H54 (cell line): Measurements from ENCODE around the gene NME9.

Experiments used
- DNase-seq: peaks from one replicate; pipeline ENCODE4 v3.0.0; 2011; ENCODE audit warnings: low spot score, mixed read lengths; ENCODE audit not compliant: insufficient read length
- FAIRE-seq: peaks from 3 replicates; lab custom pipeline; 2011; peaks lifted over from hg19 to GRCh38; lab: Jason Lieb, UNC
- POLR2A ChIP-seq: IDR thresholded peaks from 2 replicates; pipeline ENCODE4 v1.6.1; 2011; ENCODE audit warnings: low read depth, mild to moderate bottlenecking, low read length

The NME9 gene

DNA sequence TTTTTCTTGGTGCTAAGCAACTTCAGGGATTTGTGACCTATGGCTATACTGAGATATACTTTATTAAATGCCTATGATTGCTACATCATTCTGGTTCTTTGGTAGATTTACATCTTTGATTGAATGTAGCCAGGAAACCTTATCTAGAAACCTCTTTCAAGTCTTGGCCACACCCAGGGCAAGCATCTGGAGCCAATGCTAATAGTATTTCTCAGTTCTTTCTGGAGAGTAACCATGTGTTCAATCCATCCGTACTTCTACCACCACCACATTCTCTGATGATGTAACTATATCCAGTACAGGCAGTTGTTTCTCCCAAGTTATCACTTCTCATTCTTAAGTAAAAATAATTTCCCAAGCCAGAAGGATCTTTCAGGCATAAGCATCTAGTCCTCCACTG is 69.0 kb downstream of the NME9 start:
- DNase-seq, result no peak
- TF ChIP-seq POLR2A, result no peak
- FAIRE-seq, result no peak

- DNase-seq (no peak), FAIRE-seq (no peak)
- TF ChIP-seq POLR2A, result no peak
Measured at GRCh38 chr3:138259126-138259525, 70.5 kb downstream of the NME9 start.

GRCh38 chr3:138257986-138258385 is 71.7 kb downstream of the NME9 start:
- no peak for DNase-seq
- no peak for FAIRE-seq
- no peak for TF ChIP-seq POLR2A

- TF ChIP-seq POLR2A, result no peak
- DNase-seq (no peak), FAIRE-seq (peak; percentile 70)
Measured at GRCh38 chr3:138256022-138256421, 73.6 kb downstream of the NME9 start.

- TF ChIP-seq POLR2A, result no peak
- no peak for DNase-seq
- FAIRE-seq, result no peak
Measured at GRCh38 chr3:138254216-138254615, 75.4 kb downstream of the NME9 start.

DNA sequence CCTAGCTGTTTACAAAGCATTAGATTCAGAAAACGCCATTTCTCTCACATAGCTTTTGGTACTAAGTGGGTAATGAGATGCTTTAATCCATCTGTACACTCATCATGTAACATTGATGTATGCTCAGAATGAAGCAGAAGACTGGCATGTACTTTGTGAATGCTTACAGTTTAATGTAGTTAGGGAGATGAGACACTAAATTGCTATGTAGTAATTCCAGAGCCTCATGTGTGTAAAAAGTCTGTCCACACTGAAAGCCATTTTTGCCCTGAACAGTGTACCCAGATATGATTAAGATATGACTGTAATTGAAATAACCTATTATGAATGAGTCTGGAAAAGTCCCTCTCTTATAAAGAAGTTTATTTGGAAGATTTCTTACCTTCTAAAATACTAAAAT is 76.0 kb downstream of the NME9 start:
- FAIRE-seq, result peak; percentile 11
- TF ChIP-seq POLR2A, result no peak
- DNase-seq, result no peak
